HepG2 (cell line): ENCODE data around the gene PPEF2. TPM values are rescaled to one million over a fixed set of nuclear protein-coding genes. Genes with fewer than 3 reads are reported as not detected.

Experiments used
- ATAC-seq: fragments of 200-7000 bp; cut with Tn5 transposase; 3 replicates; pipeline ENCODE4 v1.9.1; 2020; ENCODE audit warnings: mild to moderate bottlenecking, moderate library complexity
- BruUV-seq: library from RNA; stranded (reverse); fragments of 400-500 nt; replicated peaks from 2 replicates; lab custom pipeline; 2021; lab: Mats Ljungman, UMichigan
- CTCF ChIA-PET: fragments of 300-600 bp; formaldehyde crosslinking; extraction: SDS; loops from one replicate; lab custom pipeline; 2021; ENCODE audit warnings: low total read pairs, inconsistent platforms, low intra/inter-chr PET ratio; lab: Yijun Ruan, JAX
- POLR2A ChIA-PET: fragments of 350-600 bp; sonication (Branson Sonifier 250); formaldehyde crosslinking; loops from one replicate; lab custom pipeline; 2020; ENCODE audit warnings: antibody characterized with exemption, inconsistent platforms; lab: Yijun Ruan, JAX
- DNase-seq: peaks from one replicate; pipeline ENCODE4 v3.0.0-alpha.2; 2015; ENCODE audit warnings: low spot score
- FAIRE-seq: peaks from 3 replicates; lab custom pipeline; 2011; peaks lifted over from hg19 to GRCh38; lab: Jason Lieb, UNC
- H2AFZ ChIP-seq: one replicate; pipeline ENCODE4 v1.6.1; 2011; ENCODE audit warnings: low read length, inconsistent platforms
- H3K27ac ChIP-seq: fragments of 300-600 bp; 3 replicates; pipeline ENCODE4 v1.8.0; 2011; ENCODE audit warnings: mixed run types, mild to moderate bottlenecking, mixed read lengths, low read length, inconsistent platforms; ENCODE audit not compliant: insufficient read depth; ENCODE audit errors: extremely low read length
- H3K27me3 ChIP-seq, 2 experiments: fragments of 200-600 bp in 1 of 2; 2 replicates in 1 of 2; 3 replicates in 1 of 2; pipeline versions ENCODE4 v1.6.0 to v1.8.0; 2011; ENCODE audit warnings: low read length in 2 of 2, mild to moderate bottlenecking in 2 of 2, moderate library complexity in 2 of 2, inconsistent platforms in 1 of 2; ENCODE audit not compliant: insufficient read depth in 2 of 2, control insufficient read depth in 1 of 2
- H3K36me3 ChIP-seq, 2 experiments: fragments of 200-600 bp in 1 of 2; replicated peaks in 1 of 2; 2 replicates in 1 of 2; 3 replicates in 1 of 2; pipeline versions ENCODE4 v1.5.1 to v1.8.0; 2011; ENCODE audit warnings: low read length in 2 of 2, inconsistent platforms in 1 of 2; ENCODE audit not compliant: insufficient read depth in 2 of 2, control insufficient read depth in 1 of 2
- H3K4me1 ChIP-seq: 2 replicates; pipeline ENCODE4 v1.5.1; 2012; ENCODE audit warnings: low read length, inconsistent platforms; ENCODE audit not compliant: insufficient read depth
- H3K4me2 ChIP-seq: 2 replicates; pipeline ENCODE4 v1.6.0; 2011; ENCODE audit warnings: low read depth, low read length, inconsistent platforms
- H3K4me3 ChIP-seq, 3 experiments: fragments of 200-600 bp in 1 of 3; sonication (generic), shearing (Covaris generic) in 1 of 3; replicated peaks in 1 of 3; 2 replicates each; pipeline ENCODE4 v1.5.1; 2011 to 2016; ENCODE audit warnings: low read length in 3 of 3, inconsistent platforms in 2 of 3, low read depth in 2 of 3, mild to moderate bottlenecking in 2 of 3, control low read depth in 1 of 3, mixed read lengths in 1 of 3; ENCODE audit not compliant: insufficient read depth in 1 of 3
- H3K79me2 ChIP-seq: one replicate; pipeline ENCODE4 v1.6.1; 2011; ENCODE audit warnings: low read length, inconsistent platforms; ENCODE audit not compliant: insufficient read depth
- H3K9ac ChIP-seq: 2 replicates; pipeline ENCODE4 v1.6.0; 2011; ENCODE audit warnings: mild to moderate bottlenecking, low read depth, low read length, inconsistent platforms; ENCODE audit not compliant: insufficient read depth
- H3K9me3 ChIP-seq: 2 replicates; pipeline ENCODE4 v1.5.1; 2012; ENCODE audit warnings: mild to moderate bottlenecking, low read length
- H4K20me1 ChIP-seq: 2 replicates; pipeline ENCODE4 v1.6.0; 2011; ENCODE audit warnings: inconsistent platforms, mild to moderate bottlenecking, low read length, moderate library complexity; ENCODE audit not compliant: insufficient read depth
- ONECUT2 ChIP-seq: sonication (generic); formaldehyde crosslinking; IDR thresholded peaks from 2 replicates; pipeline ENCODE4 v1.4.0; 2020; ENCODE audit warnings: missing genetic modification reagents
- ZNF546 ChIP-seq: sonication (generic); formaldehyde crosslinking; conservative IDR thresholded peaks from 2 replicates; pipeline ENCODE4 v1.8.1; 2023; ENCODE audit warnings: mild to moderate bottlenecking, missing genetic modification reagents
- WGBS: methylation state at CpG from one replicate; pipeline ENCODE4 v1.1.6; 2017; ENCODE audit warnings: low lambda C conversion rate; 5-methylcytosine and 5-hydroxymethylcytosine counted together
- in situ Hi-C: cut with HindIII; loops from 2 replicates; pipeline ENCODE4 v1.10.0; 2017; ENCODE audit warnings: low pct_unique_long_range_greater_than_20kb; ENCODE audit not compliant: extremely low pct_ligation_motif_present
- intact Hi-C: fragments of 100-400 bp; cut with micrococcal nuclease; formaldehyde crosslinking; loops from one replicate; pipeline ENCODE4 v1.10.0; 2022; ENCODE audit not compliant: unreplicated experiment
- polyA plus RNA-seq, 8 experiments: library from polyadenylated mRNA; depleted of rRNA in 3 of 8; stranded (reverse) in 7 of 8; unstranded in 1 of 8; fragments of >200 nt; fragmentation: Illumina TruSeq in 4 of 8; extraction: Trizol in 4 of 8; gene quantifications; 2 replicates each; pipeline versions ENCODE4 v1.2.1 to v1.2.3, GENCODE V29; 2011 to 2016; ENCODE audit warnings: low read depth in 4 of 8, missing spikeins in 1 of 8, mixed read lengths in 1 of 8; ENCODE audit not compliant: insufficient read depth in 1 of 8
- small RNA-seq, 3 experiments: library from RNA; depleted of rRNA; stranded (forward); fragments of <200 nt; gene quantifications; one replicate each; pipeline ENCODE3, GENCODE V24; 2012; ENCODE audit warnings: low read depth in 2 of 3, low replicate concordance in 1 of 3; ENCODE audit not compliant: insufficient read length in 3 of 3, insufficient read depth in 2 of 3
- total RNA-seq, 5 experiments: library from RNA; depleted of rRNA; stranded (reverse); fragments of >200 nt; fragmentation: Illumina TruSeq; extraction: Trizol; gene quantifications; 2 replicates each; pipeline ENCODE4 v1.2.3, GENCODE V29; 2016; ENCODE audit warnings: low read depth in 1 of 5

Gene PPEF2
- total and polyA plus RNA-seq, 2 of the 13 experiments (the other 11 are each of a cell fraction or from before 2014, with no cell fraction given): 0.01 TPM; not detected in 1

DNA sequence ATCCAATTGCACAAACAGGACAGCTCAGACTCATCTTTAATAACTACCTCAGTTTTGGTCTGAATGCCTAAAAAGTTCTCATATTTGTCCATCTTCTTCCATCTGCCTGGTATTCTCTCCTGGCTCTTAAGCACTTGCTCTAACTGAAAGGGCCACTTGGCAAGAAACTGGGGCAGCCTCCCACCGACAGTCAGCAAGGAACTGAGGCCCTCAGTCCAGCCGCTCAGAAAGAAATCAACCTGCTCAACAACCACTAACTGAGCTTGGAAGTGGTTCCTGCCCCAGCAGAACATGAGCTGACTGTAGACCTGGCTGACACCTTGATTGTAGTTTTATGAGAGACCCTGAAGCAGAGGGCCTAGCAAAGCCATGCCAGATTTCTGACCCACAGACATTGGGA, 84.4 kb downstream of the PPEF2 start:
- H3K79me2 ChIP-seq: no peaks in the 10 kb centered on the region
- no peaks in the 10 kb centered on the region for H3K9me3 ChIP-seq
- no peak overlapping the region for H3K27ac ChIP-seq
- no peak overlapping the region for H3K4me3 ChIP-seq
- in situ Hi-C loops: no loop called here
- ATAC-seq: peak; percentile 14; the same call in 1 of the 3 replicates
- WGBS: 95% methylated on average over 2 of the region's 2 CpGs
- CTCF ChIA-PET: no interaction called here
- TF ChIP-seq ONECUT2 (CRISPR knock-in tag) (no peak), ZNF546 (CRISPR knock-in tag) (no peak)
- TF ChIP-seq, all 625 proteins: peak for 0
- POLR2A ChIA-PET: no interaction called here
- H4K20me1 ChIP-seq: no peaks in the 10 kb centered on the region
- no peak overlapping the region for H2AFZ ChIP-seq
- H3K36me3 ChIP-seq: peaks cover 0 to 2% of the 10 kb centered on the region in 2 experiments
- FAIRE-seq (no peak), DNase-seq (no peak)
- BruUV-seq: no TSS peak
- no peak overlapping the region for H3K4me2 ChIP-seq
- peaks cover 17% of the 10 kb centered on the region for H3K4me1 ChIP-seq
- intact Hi-C loops: no loop called here
- no peak overlapping the region for H3K9ac ChIP-seq
- no peaks in the 10 kb centered on the region for H3K27me3 ChIP-seq

Small RNAs within 50 kb of the gene (small RNA-seq; reads per million reads assigned to genes)
- 0 reads per million in 3 experiments for gene RNU2-16P

Other genes starting within 250 kb of the PPEF2 start
- 179 and 316 TPM in 2 replicates for gene G3BP2, start 229.0 kb downstream of the PPEF2 start, total RNA-seq (2016; rRNA removed; fragmentation: Illumina TruSeq; extraction: Trizol)
- gene G3BP2, start 229.0 kb downstream of the PPEF2 start, polyA plus RNA-seq (2011; rRNA removed): 45.9 and 51.7 TPM in 2 replicates
- 87.7 and 111 TPM in 2 replicates for gene USO1, start 177.9 kb downstream of the PPEF2 start, total RNA-seq (2016; rRNA removed; fragmentation: Illumina TruSeq; extraction: Trizol)
- gene USO1, start 177.9 kb downstream of the PPEF2 start, polyA plus RNA-seq (2011; rRNA removed): 40.8 and 52.2 TPM in 2 replicates
- 11.7 and 24.6 TPM in 2 replicates for gene NAAA, start 38.6 kb upstream of the PPEF2 start, total RNA-seq (2016; rRNA removed; fragmentation: Illumina TruSeq; extraction: Trizol)
- 20.4 and 22.4 TPM in 2 replicates for gene NAAA, start 38.6 kb upstream of the PPEF2 start, polyA plus RNA-seq (2011; rRNA removed)
- 33.1 and 45.1 TPM in 2 replicates for gene SDAD1, start 88.5 kb upstream of the PPEF2 start, total RNA-seq (2016; rRNA removed; fragmentation: Illumina TruSeq; extraction: Trizol)
- 11.8 and 18.6 TPM in 2 replicates for gene SDAD1, start 88.5 kb upstream of the PPEF2 start, polyA plus RNA-seq (2011; rRNA removed)
- gene CXCL9, start 105.1 kb upstream of the PPEF2 start, total RNA-seq (2016; rRNA removed; fragmentation: Illumina TruSeq; extraction: Trizol): not detected in 2 replicates
- not detected in 2 replicates for gene CXCL9, start 105.1 kb upstream of the PPEF2 start, polyA plus RNA-seq (2011; rRNA removed)
- not detected in 2 replicates for gene CXCL10, start 121.0 kb upstream of the PPEF2 start, total RNA-seq (2016; rRNA removed; fragmentation: Illumina TruSeq; extraction: Trizol)
- gene CXCL10, start 121.0 kb upstream of the PPEF2 start, polyA plus RNA-seq (2011; rRNA removed): not detected in 2 replicates
- not detected in 2 replicates for gene CXCL11, start 133.6 kb upstream of the PPEF2 start, total RNA-seq (2016; rRNA removed; fragmentation: Illumina TruSeq; extraction: Trizol)
- 0.08 TPM in 1 of 2 replicates, not detected in the other for gene CXCL11, start 133.6 kb upstream of the PPEF2 start, polyA plus RNA-seq (2011; rRNA removed)
- not detected in 2 replicates for gene ART3, start 172.3 kb upstream of the PPEF2 start, total RNA-seq (2016; rRNA removed; fragmentation: Illumina TruSeq; extraction: Trizol)
- not detected in 2 replicates for gene ART3, start 172.3 kb upstream of the PPEF2 start, polyA plus RNA-seq (2011; rRNA removed)
- 69.3 and 90.0 TPM in 2 replicates for gene NUP54, start 245.9 kb upstream of the PPEF2 start, total RNA-seq (2016; rRNA removed; fragmentation: Illumina TruSeq; extraction: Trizol)
- gene NUP54, start 245.9 kb upstream of the PPEF2 start, polyA plus RNA-seq (2011; rRNA removed): 22.9 and 36.1 TPM in 2 replicates